CD4-positive, CD25-positive, alpha-beta regulatory T cell (primary cell): ENCODE results near the gene DYNC1I1. TPM values are rescaled to one million over a fixed set of nuclear protein-coding genes. Genes with fewer than 3 reads are reported as not detected.

Source experiments
- ATAC-seq, 2 donors: fragments of 150-1000 bp; cut with Tn5 transposase; one replicate each; pipeline ENCODE4 v1.10.0; 2021; ENCODE audit warnings: low read depth in 2 of 2, moderate number of reproducible peaks in 2 of 2, moderate library complexity in 1 of 2
- DNase-seq, 3 donors: peaks; one replicate each; pipeline versions ENCODE4 v3.0.0 to v3.0.0-alpha.2; 2012 to 2022; ENCODE audit warnings: mixed read lengths in 1 of 3
- H3K27ac ChIP-seq: one replicate; pipeline ENCODE4 v1.7.0; 2013; ENCODE audit warnings: mild to moderate bottlenecking, low read length; ENCODE audit not compliant: insufficient read depth, poor library complexity, severe bottlenecking
- H3K27me3 ChIP-seq: one replicate; pipeline ENCODE4 v1.7.0; 2013; ENCODE audit warnings: low read length; ENCODE audit not compliant: control insufficient read depth, insufficient read depth
- H3K36me3 ChIP-seq: one replicate; pipeline ENCODE4 v1.7.0; 2013; ENCODE audit warnings: mild to moderate bottlenecking, low read length, moderate library complexity; ENCODE audit not compliant: control insufficient read depth, insufficient read depth
- H3K4me1 ChIP-seq: 2 replicates; pipeline ENCODE4 v1.7.0; 2013; ENCODE audit warnings: mild to moderate bottlenecking, low read length; ENCODE audit not compliant: insufficient read depth, control insufficient read depth, poor library complexity, severe bottlenecking
- H3K4me3 ChIP-seq: one replicate; pipeline ENCODE4 v1.7.0; 2013; ENCODE audit warnings: low read depth, mild to moderate bottlenecking, low read length, moderate library complexity
- H3K9me3 ChIP-seq, 2 experiments: 1 replicate in 1 of 2; 2 replicates in 1 of 2; pipeline ENCODE4 v1.7.0; 2013; ENCODE audit warnings: low read length in 2 of 2, mild to moderate bottlenecking in 1 of 2, moderate library complexity in 1 of 2; ENCODE audit not compliant: control insufficient read depth in 2 of 2
- H3K27ac Mint-ChIP-seq, 3 donors: one replicate each; pipeline ENCODE4 v1.8.0; 2020 to 2022; ENCODE audit warnings: mild to moderate bottlenecking in 3 of 3, mixed read lengths in 3 of 3, moderate library complexity in 2 of 3
- H3K27me3 Mint-ChIP-seq: one replicate; pipeline ENCODE4 v1.8.0; 2022; ENCODE audit warnings: mild to moderate bottlenecking, mixed read lengths
- H3K36me3 Mint-ChIP-seq: one replicate; pipeline ENCODE4 v1.8.0; 2020; ENCODE audit warnings: mixed read lengths
- H3K4me1 Mint-ChIP-seq, 4 donors: one replicate each; pipeline ENCODE4 v1.8.0; 2020 to 2022; ENCODE audit warnings: mixed read lengths in 4 of 4, mild to moderate bottlenecking in 1 of 4
- H3K4me3 Mint-ChIP-seq, 4 donors: one replicate each; pipeline ENCODE4 v1.8.0; 2020 to 2022; ENCODE audit warnings: mild to moderate bottlenecking in 4 of 4, mixed read lengths in 4 of 4, moderate library complexity in 3 of 4
- H3K9me3 Mint-ChIP-seq, 7 donors: one replicate each; pipeline ENCODE4 v1.8.0; 2020 to 2022; ENCODE audit warnings: mixed read lengths in 7 of 7, mild to moderate bottlenecking in 3 of 7, moderate library complexity in 2 of 7
- polyA plus RNA-seq, 4 donors: library from polyadenylated mRNA; unstranded; fragments of 300-500 nt; fragmentation: Illumina TruSeq; gene quantifications; one replicate each; pipeline ENCODE4 v1.2.3, GENCODE V29; 2021
- total RNA-seq: library from RNA; stranded (reverse); gene quantifications from one replicate; pipeline ENCODE4 v1.2.3, GENCODE V29; 2022

The DYNC1I1 gene
- total and polyA plus RNA-seq, 5 donors from 2014 or later: not detected

DNA sequence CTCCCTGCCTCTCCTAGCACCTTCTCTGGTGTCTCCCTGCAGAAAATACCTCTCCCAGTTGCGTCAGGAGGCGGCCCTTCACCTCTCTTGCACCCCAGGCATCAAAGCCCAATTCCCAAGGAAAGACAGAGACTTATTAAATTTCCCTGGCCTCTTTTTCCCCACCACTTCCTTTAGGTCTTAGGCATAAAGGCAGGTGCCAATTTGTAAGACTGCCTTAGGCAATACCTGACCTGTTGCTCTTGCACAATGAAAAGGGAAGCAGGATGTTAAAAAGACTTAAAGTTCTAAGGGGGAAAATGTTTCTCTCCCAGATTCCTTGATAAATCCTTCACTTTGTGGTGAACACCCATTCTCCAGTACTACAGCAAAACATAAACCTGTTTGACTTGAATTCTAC lies 362.9 kb downstream of the DYNC1I1 start:
- Mint-ChIP-seq H3K4me3 (no peak overlapping the region), H3K36me3 (peaks cover 36% of the 10 kb centered on the region), H3K9me3 (no peaks in the 10 kb centered on the region), H3K27ac (no peak overlapping the region), H3K27me3 (no peaks in the 10 kb centered on the region), H3K4me1 (peaks cover 0 to 3% (median 0%) of the 10 kb centered on the region in 4 donors)
- Histone ChIP-seq H3K36me3 (peaks cover 1% of the 10 kb centered on the region), H3K4me1 (no peaks in the 10 kb centered on the region), H3K27ac (no peak overlapping the region), H3K4me3 (no peak overlapping the region), H3K9me3 (no peaks in the 10 kb centered on the region), H3K27me3 (no peaks in the 10 kb centered on the region)
- ATAC-seq: no peak
- no peak for DNase-seq

DNA sequence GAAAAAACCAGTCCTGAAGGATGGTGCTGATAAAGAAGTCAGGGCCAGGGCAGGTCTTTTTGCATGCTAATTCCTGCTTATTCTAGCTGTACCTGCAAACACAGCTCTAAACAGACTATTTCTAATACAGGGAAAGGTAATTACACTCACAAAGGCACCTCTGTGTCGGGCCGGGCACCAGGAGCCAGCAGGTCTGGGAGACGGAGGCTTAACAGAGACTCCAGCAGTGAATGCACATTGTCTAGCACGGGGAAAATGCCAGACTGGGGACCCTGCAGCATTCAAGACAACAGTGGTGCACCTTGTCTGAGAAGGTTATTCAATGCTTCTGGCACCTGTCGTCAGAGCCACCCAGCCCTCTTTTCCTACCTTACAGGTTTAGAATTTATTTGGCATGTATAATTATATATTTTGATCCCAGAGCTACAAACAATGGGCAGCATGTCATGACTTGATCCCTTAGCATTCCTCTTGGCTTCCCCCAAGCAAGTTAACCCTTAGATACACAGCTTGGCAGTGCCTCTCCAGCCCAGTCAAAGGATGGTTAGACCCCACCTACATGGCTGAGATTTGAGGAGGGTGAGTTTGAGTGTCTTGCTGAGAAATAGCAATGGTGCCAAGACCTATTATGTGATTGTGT lies 364.4 kb downstream of the DYNC1I1 start:
- Mint-ChIP-seq H3K4me3 (no peak overlapping the region), H3K27ac (peak overlapping the region in 1 of 3 donors; percentile 44), H3K27me3 (no peaks in the 10 kb centered on the region), H3K4me1 (peaks cover 0 to 3% (median 0%) of the 10 kb centered on the region in 4 donors), H3K36me3 (peaks cover 31% of the 10 kb centered on the region), H3K9me3 (no peaks in the 10 kb centered on the region)
- Histone ChIP-seq H3K27ac (no peak overlapping the region), H3K27me3 (no peaks in the 10 kb centered on the region), H3K4me3 (no peak overlapping the region), H3K9me3 (no peaks in the 10 kb centered on the region), H3K36me3 (no peaks in the 10 kb centered on the region), H3K4me1 (no peaks in the 10 kb centered on the region)
- ATAC-seq (no peak), DNase-seq (no peak)

DNA sequence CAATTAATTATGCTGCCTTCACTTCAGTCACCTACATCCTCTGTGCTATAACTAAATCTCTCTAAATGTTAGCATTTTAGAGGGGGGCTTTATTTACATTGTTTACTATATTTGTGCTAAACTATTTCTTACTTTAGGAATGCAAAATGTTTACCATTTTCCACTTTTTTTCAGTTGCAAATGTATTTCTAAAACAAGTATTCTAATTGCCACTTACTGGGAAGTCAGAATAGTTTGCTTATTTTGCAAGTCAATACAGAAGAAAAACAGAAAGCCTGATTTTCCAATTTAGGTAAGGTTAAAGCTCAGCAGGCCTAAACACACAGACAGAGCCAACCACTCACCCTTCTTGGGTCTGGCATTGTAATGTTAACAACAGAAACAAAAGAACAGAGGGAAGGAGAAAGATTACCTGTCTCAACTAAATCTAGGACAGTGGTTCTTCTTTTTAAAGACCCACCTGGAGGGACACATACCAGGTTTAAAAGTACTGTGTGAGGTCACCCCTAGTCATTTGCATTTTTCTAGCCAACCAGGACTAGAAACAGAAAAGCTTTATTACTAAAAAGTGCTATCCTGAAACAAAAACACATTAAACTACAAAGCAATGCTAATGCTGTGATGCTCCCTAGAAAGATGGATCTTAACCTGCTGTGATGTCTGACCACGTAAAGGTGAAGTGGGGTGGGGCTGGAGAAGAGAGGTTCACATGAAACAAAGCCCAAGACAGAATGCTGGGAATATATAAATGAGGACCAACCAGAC lies 371.3 kb downstream of the DYNC1I1 start:
- DNase-seq (no peak), ATAC-seq (no peak)
- H3K4me3 ChIP-seq: no peak overlapping the region
- no peaks in the 10 kb centered on the region for H3K9me3 Mint-ChIP-seq
- peaks cover 0 to 1% (median 0%) of the 10 kb centered on the region in 4 donors for H3K4me1 Mint-ChIP-seq
- peaks cover 41% of the 10 kb centered on the region for H3K36me3 Mint-ChIP-seq
- H3K27me3 ChIP-seq: no peaks in the 10 kb centered on the region
- no peaks in the 10 kb centered on the region for H3K9me3 ChIP-seq
- no peak overlapping the region for H3K4me3 Mint-ChIP-seq
- peak overlapping the region in 1 of 3 donors; percentile 21 for H3K27ac Mint-ChIP-seq
- peaks cover 19% of the 10 kb centered on the region for H3K36me3 ChIP-seq
- no peaks in the 10 kb centered on the region for H3K4me1 ChIP-seq
- no peak overlapping the region for H3K27ac ChIP-seq
- no peaks in the 10 kb centered on the region for H3K27me3 Mint-ChIP-seq

DNA sequence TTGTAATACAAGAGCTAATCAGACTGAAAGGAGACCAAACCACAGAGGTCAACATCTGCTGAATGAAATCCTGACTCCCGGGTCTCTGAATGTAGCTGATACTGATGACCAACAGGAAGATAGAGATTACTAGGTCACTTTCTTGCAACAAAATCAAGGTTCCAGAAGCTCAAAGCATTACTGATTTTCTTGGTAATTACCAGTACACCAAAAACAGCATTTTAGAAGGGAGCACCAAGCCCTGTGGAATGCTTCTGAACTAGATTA lies 371.8 kb downstream of the DYNC1I1 start:
- no peaks in the 10 kb centered on the region for H3K9me3 Mint-ChIP-seq
- H3K27ac Mint-ChIP-seq: peak overlapping the region in 1 of 3 donors; percentile 21
- Histone ChIP-seq H3K4me1 (no peaks in the 10 kb centered on the region), H3K27me3 (no peaks in the 10 kb centered on the region), H3K9me3 (no peaks in the 10 kb centered on the region), H3K4me3 (no peak overlapping the region), H3K36me3 (peaks cover 19% of the 10 kb centered on the region), H3K27ac (no peak overlapping the region)
- peaks cover 41% of the 10 kb centered on the region for H3K36me3 Mint-ChIP-seq
- DNase-seq: no peak
- H3K27me3 Mint-ChIP-seq: no peaks in the 10 kb centered on the region
- H3K4me1 Mint-ChIP-seq: peaks cover 0 to 1% (median 0%) of the 10 kb centered on the region in 4 donors
- ATAC-seq: no peak
- no peak overlapping the region for H3K4me3 Mint-ChIP-seq

Other genes with a start within 250 kb of the DYNC1I1 start
- gene PDK4, start 176.0 kb upstream of the DYNC1I1 start, total RNA-seq: not detected
- not detected for gene PDK4, start 176.0 kb upstream of the DYNC1I1 start, polyA plus RNA-seq